Measurements from ENCODE around the gene SACS. TPM values are rescaled to one million over a fixed set of nuclear protein-coding genes. Genes with fewer than 3 reads are reported as not detected.
"Not testable (repeated sequence)": the region's sequence is repeated elsewhere in the genome, so short reads cannot be mapped to it uniquely, and the experiment has no call there.

The SACS gene
- total RNA-seq, 6 experiments from 2014 or later = 1.5 to 5.9 (median 3.3) TPM

DNA sequence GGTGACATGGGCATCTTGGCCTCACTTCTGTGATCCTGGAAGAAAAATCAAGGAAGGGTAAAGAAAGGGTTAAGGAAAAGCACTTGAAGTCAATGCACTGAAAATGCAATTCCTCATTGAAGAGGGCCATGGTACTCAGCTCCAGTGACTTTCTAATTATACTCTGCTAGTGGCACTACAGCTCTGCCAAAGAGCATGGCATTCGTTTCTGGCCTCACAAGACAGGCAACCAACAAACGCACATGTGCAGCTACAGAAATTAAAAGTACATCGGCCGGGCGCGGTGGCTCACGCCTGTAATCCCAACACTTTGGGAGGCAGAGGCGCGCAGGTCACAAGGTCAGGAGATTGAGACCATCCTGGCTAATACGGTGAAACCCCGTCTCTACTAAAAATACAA lies 21.8 kb downstream of the SACS start:
- Histone ChIP-seq H3K36me3 (no peaks in the 10 kb centered on the region), H3K4me3 (no peak overlapping the region), H3K27ac (no peak overlapping the region), H3K27me3 (no peaks in the 10 kb centered on the region), H3K4me1 (no peaks in the 10 kb centered on the region), H3K9me3 (no peaks in the 10 kb centered on the region)
- 85% methylated on average over 10 of the region's 11 CpGs for WGBS (ENCODE audit: insufficient coverage, low coverage, low lambda C conversion rate, missing lambda C conversion rate)
- intact Hi-C loops (cut with DNase I) = no loop called here
- ATAC-seq (no peak), DNase-seq (no peak)
- no peak for TF ChIP-seq POLR2A (IDR thresholded peaks at IDR 0.05)
- TF ChIP-seq, protein P1, sequence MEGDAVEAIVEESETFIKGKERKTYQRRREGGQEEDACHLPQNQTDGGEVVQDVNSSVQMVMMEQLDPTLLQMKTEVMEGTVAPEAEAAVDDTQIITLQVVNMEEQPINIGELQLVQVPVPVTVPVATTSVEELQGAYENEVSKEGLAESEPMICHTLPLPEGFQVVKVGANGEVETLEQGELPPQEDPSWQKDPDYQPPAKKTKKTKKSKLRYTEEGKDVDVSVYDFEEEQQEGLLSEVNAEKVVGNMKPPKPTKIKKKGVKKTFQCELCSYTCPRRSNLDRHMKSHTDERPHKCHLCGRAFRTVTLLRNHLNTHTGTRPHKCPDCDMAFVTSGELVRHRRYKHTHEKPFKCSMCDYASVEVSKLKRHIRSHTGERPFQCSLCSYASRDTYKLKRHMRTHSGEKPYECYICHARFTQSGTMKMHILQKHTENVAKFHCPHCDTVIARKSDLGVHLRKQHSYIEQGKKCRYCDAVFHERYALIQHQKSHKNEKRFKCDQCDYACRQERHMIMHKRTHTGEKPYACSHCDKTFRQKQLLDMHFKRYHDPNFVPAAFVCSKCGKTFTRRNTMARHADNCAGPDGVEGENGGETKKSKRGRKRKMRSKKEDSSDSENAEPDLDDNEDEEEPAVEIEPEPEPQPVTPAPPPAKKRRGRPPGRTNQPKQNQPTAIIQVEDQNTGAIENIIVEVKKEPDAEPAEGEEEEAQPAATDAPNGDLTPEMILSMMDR (IDR thresholded peaks at IDR 0.05) = no peak

DNA sequence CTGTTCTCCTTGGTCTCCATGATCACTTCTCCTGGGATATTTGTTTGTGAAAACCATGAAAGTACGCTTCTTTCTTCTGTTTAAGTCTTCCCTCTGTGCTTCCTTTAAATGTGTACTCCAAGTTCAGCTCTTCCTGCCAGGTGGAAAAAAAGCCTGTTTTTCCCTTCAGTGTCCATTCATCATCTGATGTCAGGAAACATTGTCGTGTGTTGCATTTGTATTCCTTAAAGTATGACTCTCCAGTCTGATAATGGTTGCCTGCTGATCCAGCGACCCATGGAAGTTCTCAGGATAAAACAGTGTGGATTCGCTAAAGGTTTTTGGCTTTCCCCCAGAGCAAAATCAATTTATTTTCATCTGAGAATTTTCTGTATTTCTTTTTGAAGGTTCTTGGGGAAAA lies 22.3 kb downstream of the SACS start:
- Histone ChIP-seq H3K36me3 (no peaks in the 10 kb centered on the region), H3K4me3 (no peak overlapping the region), H3K4me1 (no peaks in the 10 kb centered on the region), H3K27ac (no peak overlapping the region), H3K9me3 (no peaks in the 10 kb centered on the region), H3K27me3 (no peaks in the 10 kb centered on the region)
- ATAC-seq (no peak), DNase-seq (no peak)
- WGBS (ENCODE audit: insufficient coverage, low coverage, low lambda C conversion rate, missing lambda C conversion rate) = 62% methylated on average over 4 of the region's 4 CpGs
- no peak for TF ChIP-seq POLR2A (IDR thresholded peaks at IDR 0.05)
- TF ChIP-seq, protein P1 (IDR thresholded peaks at IDR 0.05) = no peak
- intact Hi-C loops (cut with DNase I) = no loop called here

DNA sequence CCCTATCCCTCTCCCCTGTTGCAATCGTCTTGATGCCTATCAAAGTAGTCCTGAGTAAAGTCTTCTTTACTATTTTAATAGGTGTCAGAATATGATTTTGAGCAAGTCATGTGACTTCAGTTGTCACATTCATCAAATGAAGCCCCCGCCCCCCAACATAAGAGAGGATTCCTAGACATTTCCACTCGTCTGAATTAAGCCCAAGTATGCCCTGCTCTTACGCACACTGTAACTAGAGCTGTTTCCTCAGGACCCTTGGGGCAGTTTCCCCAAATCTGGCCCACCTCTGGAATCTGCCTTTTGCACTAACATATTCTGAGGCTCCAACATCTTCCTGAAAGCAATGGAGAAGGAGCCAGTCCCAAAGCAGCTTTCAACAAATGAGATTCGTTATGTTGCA lies 25.5 kb downstream of the SACS start:
- Histone ChIP-seq H3K27ac (no peak overlapping the region), H3K9me3 (no peaks in the 10 kb centered on the region), H3K36me3 (no peaks in the 10 kb centered on the region), H3K4me1 (no peaks in the 10 kb centered on the region), H3K4me3 (no peak overlapping the region), H3K27me3 (no peaks in the 10 kb centered on the region)
- ATAC-seq (no peak), DNase-seq (no peak)
- intact Hi-C loops (cut with DNase I) = no loop called here
- 76% methylated on average over 5 of the region's 5 CpGs for WGBS (ENCODE audit: insufficient coverage, low coverage, low lambda C conversion rate, missing lambda C conversion rate)
- TF ChIP-seq, protein P1 (IDR thresholded peaks at IDR 0.05) = no peak
- no peak for TF ChIP-seq POLR2A (IDR thresholded peaks at IDR 0.05)

DNA sequence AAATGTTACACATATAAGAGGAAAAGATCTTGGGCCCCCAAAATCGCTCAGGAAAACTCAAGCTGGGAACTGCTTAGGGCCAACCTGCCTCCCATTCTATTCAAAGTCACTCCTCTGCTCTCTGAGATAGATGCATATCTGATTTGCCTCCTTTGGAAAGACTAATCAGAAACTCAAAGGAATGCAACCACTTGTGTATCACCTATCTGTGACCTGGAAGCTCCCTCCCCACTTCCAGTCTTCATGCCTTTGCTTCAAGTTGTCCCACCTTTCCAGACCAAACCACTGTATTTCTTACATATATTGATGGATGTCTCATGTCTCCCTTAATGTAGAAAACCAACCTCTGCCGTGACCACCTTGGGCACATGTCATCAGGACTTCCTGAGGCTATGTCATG lies 32.3 kb downstream of the SACS start:
- H3K9me3 ChIP-seq; H3K4me3 ChIP-seq; ATAC-seq; DNase-seq; H3K36me3 ChIP-seq; H3K27me3 ChIP-seq; H3K27ac ChIP-seq; H3K4me1 ChIP-seq; intact Hi-C loops (cut with DNase I): not testable (repeated sequence)
- WGBS (ENCODE audit: insufficient coverage, low coverage, low lambda C conversion rate, missing lambda C conversion rate) = 89% methylated on average over 2 of the region's 2 CpGs

DNA sequence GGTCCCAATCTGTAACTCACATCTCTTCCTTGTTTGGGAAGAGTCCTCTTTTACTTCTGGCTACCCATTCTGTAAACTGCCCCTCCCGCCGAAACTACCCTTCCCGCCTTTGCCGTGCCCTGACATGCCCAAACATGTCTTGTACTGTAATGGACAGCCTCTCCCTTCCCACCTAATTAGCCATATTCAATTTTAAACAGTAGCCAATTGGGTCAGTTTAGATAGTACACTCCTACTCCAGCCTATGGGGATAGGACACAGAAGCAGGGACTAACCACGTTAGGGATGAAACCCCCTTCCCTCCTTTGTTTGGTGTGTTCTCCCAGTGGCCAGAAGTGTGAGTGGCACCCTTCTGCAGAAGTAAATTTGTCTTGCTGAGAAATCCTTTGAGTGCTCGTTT lies 34.2 kb downstream of the SACS start:
- DNase-seq = no peak
- H3K4me1 ChIP-seq = no peaks in the 10 kb centered on the region
- TF ChIP-seq POLR2A (IDR thresholded peaks at IDR 0.05) = no peak
- TF ChIP-seq, protein P1 (IDR thresholded peaks at IDR 0.05) = no peak
- H3K27ac ChIP-seq = no peak overlapping the region
- intact Hi-C loops (cut with DNase I) = no loop called here
- no peaks in the 10 kb centered on the region for H3K36me3 ChIP-seq
- H3K9me3 ChIP-seq = no peaks in the 10 kb centered on the region
- ATAC-seq = no peak
- 69% methylated on average over 6 of the region's 6 CpGs for WGBS (ENCODE audit: insufficient coverage, low coverage, low lambda C conversion rate, missing lambda C conversion rate)
- no peak overlapping the region for H3K4me3 ChIP-seq
- H3K27me3 ChIP-seq = no peaks in the 10 kb centered on the region
